ENCODE measurements around the gene GPRIN2.
"Not testable (repeated sequence)": the region's sequence is repeated elsewhere in the genome, so short reads cannot be mapped to it uniquely, and the experiment has no call there.

Gene GPRIN2

GRCh38 chr10:46570655-46571054 lies 14.2 kb upstream of the GPRIN2 start:
- not testable (repeated sequence) for DNase-seq (ENCODE audit: low read depth in 4 of 4, low spot score in 1 of 4)

GRCh38 chr10:46567151-46567550 lies 10.7 kb upstream of the GPRIN2 start:
- DNase-seq (ENCODE audit: low read depth in 4 of 4, low spot score in 1 of 4): not testable (repeated sequence)

- DNase-seq (ENCODE audit: low read depth in 4 of 4, low spot score in 1 of 4): peak in 1 of 4 experiments; percentile 30
These were observed 9.3 kb upstream of the GPRIN2 start for GRCh38 chr10:46565591-46566332.

- DNase-seq (ENCODE audit: low read depth in 4 of 4, low spot score in 1 of 4): no peak
These were observed 4.5 kb upstream of the GPRIN2 start for GRCh38 chr10:46560952-46561351.

GRCh38 chr10:46560381-46560780 lies 3.9 kb upstream of the GPRIN2 start:
- no peak for DNase-seq (ENCODE audit: low read depth in 4 of 4, low spot score in 1 of 4)

- DNase-seq (ENCODE audit: low read depth in 4 of 4, low spot score in 1 of 4): no peak
These were observed 2.8 kb upstream of the GPRIN2 start for GRCh38 chr10:46559231-46559671.

GRCh38 chr10:46558392-46559185 lies 2.1 kb upstream of the GPRIN2 start:
- DNase-seq (ENCODE audit: low read depth in 4 of 4, low spot score in 1 of 4): no peak

- DNase-seq (ENCODE audit: low read depth in 4 of 4, low spot score in 1 of 4): no peak
These were observed 1.6 kb upstream of the GPRIN2 start for GRCh38 chr10:46558122-46558391.

- no peak for DNase-seq (ENCODE audit: low read depth in 4 of 4, low spot score in 1 of 4)
These were observed 1.1 kb upstream of the GPRIN2 start for GRCh38 chr10:46557319-46558121.

GRCh38 chr10:46555713-46556514 lies 544 bp downstream of the GPRIN2 start:
- DNase-seq (ENCODE audit: low read depth in 4 of 4, low spot score in 1 of 4): no peak

- DNase-seq (ENCODE audit: low read depth in 4 of 4, low spot score in 1 of 4): no peak
These were observed 1.1 kb downstream of the GPRIN2 start for GRCh38 chr10:46555366-46555712.

GRCh38 chr10:46554166-46554781 lies 2.2 kb downstream of the GPRIN2 start:
- no peak for DNase-seq (ENCODE audit: low read depth in 4 of 4, low spot score in 1 of 4)

GRCh38 chr10:46553238-46554049 lies 3.0 kb downstream of the GPRIN2 start:
- DNase-seq (ENCODE audit: low read depth in 4 of 4, low spot score in 1 of 4): no peak

GRCh38 chr10:46552526-46553237 lies 3.8 kb downstream of the GPRIN2 start:
- DNase-seq (ENCODE audit: low read depth in 4 of 4, low spot score in 1 of 4): no peak

- DNase-seq (ENCODE audit: low read depth in 4 of 4, low spot score in 1 of 4): no peak
These were observed 4.5 kb downstream of the GPRIN2 start for GRCh38 chr10:46551701-46552525.

GRCh38 chr10:46550795-46551700 lies 5.4 kb downstream of the GPRIN2 start:
- DNase-seq (ENCODE audit: low read depth in 4 of 4, low spot score in 1 of 4): no peak

GRCh38 chr10:46550076-46550790 lies 6.2 kb downstream of the GPRIN2 start:
- no peak for DNase-seq (ENCODE audit: low read depth in 4 of 4, low spot score in 1 of 4)

Measured in stimulated activated CD4-positive, alpha-beta T cell treated with anti-CD3 and anti-CD28 coated beads, Interleukin-1b, Interleukin-23, amount 100 ng/mL, for 24 hours (primary cell).